Activated naive CD4-positive, alpha-beta T cell treated with anti-CD3 and anti-CD28 coated beads, Interleukin-2, amount 50 U/mL, for 72 hours (primary cell): ENCODE measurements around the gene FAM184A. TPM values are rescaled to one million over a fixed set of nuclear protein-coding genes. Genes with fewer than 3 reads are reported as not detected.
"Not testable (repeated sequence)": the region's sequence is repeated elsewhere in the genome, so short reads cannot be mapped to it uniquely, and the experiment has no call there.

ENCODE experiments used
- ATAC-seq, 2 donors: fragments of 150-1000 bp; cut with Tn5 transposase; 2 replicates each; pipeline ENCODE4 v1.10.0; 2021; ENCODE audit warnings: mild to moderate bottlenecking in 2 of 2, moderate library complexity in 2 of 2
- DNase-seq, 2 donors: peaks; one replicate each; pipeline ENCODE4 v3.0.0; 2021 to 2022; ENCODE audit warnings: low spot score in 2 of 2
- H3K27ac Mint-ChIP-seq, 2 donors: one replicate each; pipeline ENCODE4 v1.8.0; 2022; ENCODE audit warnings: mild to moderate bottlenecking in 2 of 2, mixed read lengths in 2 of 2
- H3K36me3 Mint-ChIP-seq, 2 donors: one replicate each; pipeline ENCODE4 v1.8.0; 2022; ENCODE audit warnings: mixed read lengths in 2 of 2
- H3K9me3 Mint-ChIP-seq, 2 donors: one replicate each; pipeline ENCODE4 v1.8.0; 2022; ENCODE audit warnings: mixed read lengths in 2 of 2
- total RNA-seq, 2 donors: library from RNA; stranded (reverse); gene quantifications; one replicate each; pipeline ENCODE4 v1.2.3, GENCODE V29; 2022

The FAM184A gene
- total RNA-seq, 2 donors from 2014 or later, result 8.3 to 24.9 TPM

GRCh38 chr6:119009266-119009665 is 69.2 kb downstream of the FAM184A start:
- not testable (repeated sequence) for H3K9me3 Mint-ChIP-seq, ATAC-seq, DNase-seq
- peaks cover 22 to 31% of the 10 kb centered on the region in 2 donors for H3K36me3 Mint-ChIP-seq
- H3K27ac Mint-ChIP-seq, result peak overlapping the region in 1 of 2 donors; percentile 48

GRCh38 chr6:119006974-119007373 is 71.5 kb downstream of the FAM184A start:
- ATAC-seq, result no peak
- Mint-ChIP-seq H3K27ac (no peak overlapping the region), H3K9me3 (peaks cover 0 to 5% of the 10 kb centered on the region in 2 donors)

GRCh38 chr6:119002069-119002468 is 76.4 kb downstream of the FAM184A start:
- Mint-ChIP-seq H3K27ac (no peak overlapping the region), H3K9me3 (no peaks in the 10 kb centered on the region), H3K36me3 (peaks cover 10 to 18% of the 10 kb centered on the region in 2 donors)
- DNase-seq (no peak), ATAC-seq (no peak)

More at GRCh38 chr6:119006974-119007373, 71.5 kb downstream of the FAM184A start:
- H3K36me3 Mint-ChIP-seq, result peaks cover 15 to 31% of the 10 kb centered on the region in 2 donors
- DNase-seq, result no peak

GRCh38 chr6:118999494-119000040 is 78.9 kb downstream of the FAM184A start:
- ATAC-seq (no peak), DNase-seq (no peak)
- Mint-ChIP-seq H3K9me3 (no peaks in the 10 kb centered on the region), H3K27ac (no peak overlapping the region), H3K36me3 (peaks cover 10 to 18% of the 10 kb centered on the region in 2 donors)

- DNase-seq, H3K27ac Mint-ChIP-seq, H3K9me3 Mint-ChIP-seq, ATAC-seq: not testable (repeated sequence)
- peaks cover 10 to 18% of the 10 kb centered on the region in 2 donors for H3K36me3 Mint-ChIP-seq
These were observed 81.0 kb downstream of the FAM184A start for GRCh38 chr6:118997426-118997825.

GRCh38 chr6:118996289-118996820 is 82.1 kb downstream of the FAM184A start:
- ATAC-seq, result no peak
- DNase-seq, result no peak

GRCh38 chr6:118993803-118994251 is 84.6 kb downstream of the FAM184A start:
- DNase-seq (no peak), ATAC-seq (no peak)
- H3K9me3 Mint-ChIP-seq, result no peaks in the 10 kb centered on the region
- peaks cover 9% of the 10 kb centered on the region in 2 donors for H3K36me3 Mint-ChIP-seq
- H3K27ac Mint-ChIP-seq, result no peak overlapping the region

More at GRCh38 chr6:118996289-118996820, 82.1 kb downstream of the FAM184A start:
- no peak overlapping the region for H3K27ac Mint-ChIP-seq
- H3K36me3 Mint-ChIP-seq, result peaks cover 10 to 18% of the 10 kb centered on the region in 2 donors
- H3K9me3 Mint-ChIP-seq, result no peaks in the 10 kb centered on the region

- Mint-ChIP-seq H3K27ac (no peak overlapping the region), H3K36me3 (peaks cover 4% of the 10 kb centered on the region in 2 donors), H3K9me3 (no peaks in the 10 kb centered on the region)
- DNase-seq (no peak), ATAC-seq (no peak)
These were observed 85.1 kb downstream of the FAM184A start for GRCh38 chr6:118993358-118993757.

- H3K27ac Mint-ChIP-seq, result no peak overlapping the region
These were observed 86.2 kb downstream of the FAM184A start for GRCh38 chr6:118992186-118992795.

GRCh38 chr6:118986312-118986711 is 92.2 kb downstream of the FAM184A start:
- H3K27ac Mint-ChIP-seq, result no peak overlapping the region
- H3K9me3 Mint-ChIP-seq, result no peaks in the 10 kb centered on the region
- ATAC-seq (peak in 1 of 2 donors; percentile 81), DNase-seq (no peak)
- H3K36me3 Mint-ChIP-seq, result no peaks in the 10 kb centered on the region

More at GRCh38 chr6:118992186-118992795, 86.2 kb downstream of the FAM184A start:
- H3K9me3 Mint-ChIP-seq, result no peaks in the 10 kb centered on the region
- no peaks in the 10 kb centered on the region for H3K36me3 Mint-ChIP-seq
- no peak for DNase-seq
- ATAC-seq, result no peak

- H3K9me3 Mint-ChIP-seq, result no peaks in the 10 kb centered on the region
- H3K36me3 Mint-ChIP-seq, result peaks cover 0 to under 1% of the 10 kb centered on the region in 2 donors
- ATAC-seq, result no peak
- no peak for DNase-seq
- no peak overlapping the region for H3K27ac Mint-ChIP-seq
These were observed 93.2 kb downstream of the FAM184A start for GRCh38 chr6:118985123-118985830.

GRCh38 chr6:118984342-118984741 is 94.1 kb downstream of the FAM184A start:
- ATAC-seq, result no peak
- no peak overlapping the region for H3K27ac Mint-ChIP-seq
- H3K36me3 Mint-ChIP-seq, result peaks cover 0 to 5% of the 10 kb centered on the region in 2 donors
- DNase-seq, result no peak
- no peaks in the 10 kb centered on the region for H3K9me3 Mint-ChIP-seq

GRCh38 chr6:118982575-118982911 is 95.9 kb downstream of the FAM184A start:
- no peak overlapping the region for H3K27ac Mint-ChIP-seq
- ATAC-seq (no peak), DNase-seq (no peak)
- H3K9me3 Mint-ChIP-seq, result no peaks in the 10 kb centered on the region
- peaks cover 7 to 10% of the 10 kb centered on the region in 2 donors for H3K36me3 Mint-ChIP-seq

GRCh38 chr6:118981884-118982574 is 96.4 kb downstream of the FAM184A start:
- DNase-seq (no peak), ATAC-seq (no peak)
- H3K27ac Mint-ChIP-seq, result no peak overlapping the region
- peaks cover 7 to 10% of the 10 kb centered on the region in 2 donors for H3K36me3 Mint-ChIP-seq
- no peaks in the 10 kb centered on the region for H3K9me3 Mint-ChIP-seq

- DNase-seq (no peak), ATAC-seq (no peak)
- no peaks in the 10 kb centered on the region for H3K9me3 Mint-ChIP-seq
- no peak overlapping the region for H3K27ac Mint-ChIP-seq
- peaks cover 7 to 10% of the 10 kb centered on the region in 2 donors for H3K36me3 Mint-ChIP-seq
These were observed 98.4 kb downstream of the FAM184A start for GRCh38 chr6:118980063-118980462.

- DNase-seq (no peak), ATAC-seq (no peak)
- H3K9me3 Mint-ChIP-seq, result no peaks in the 10 kb centered on the region
- no peak overlapping the region for H3K27ac Mint-ChIP-seq
- H3K36me3 Mint-ChIP-seq, result peaks cover 6 to 7% of the 10 kb centered on the region in 2 donors
These were observed 103.7 kb downstream of the FAM184A start for GRCh38 chr6:118974790-118975189.

- Mint-ChIP-seq H3K9me3 (no peaks in the 10 kb centered on the region), H3K27ac (no peak overlapping the region), H3K36me3 (no peaks in the 10 kb centered on the region)
- ATAC-seq (no peak), DNase-seq (no peak)
These were observed 106.8 kb downstream of the FAM184A start for GRCh38 chr6:118971682-118972081.
